Muscle of leg (tissue), 11 donors: Measurements from ENCODE around the gene SLC46A3. TPM values are rescaled to one million over a fixed set of nuclear protein-coding genes. Genes with fewer than 3 reads are reported as not detected.
"Not testable (repeated sequence)": the region's sequence is repeated elsewhere in the genome, so short reads cannot be mapped to it uniquely, and the experiment has no call there.

Experiments
- DNase-seq: peaks from one replicate; pipeline ENCODE4 v3.0.0; 2013
- H3K27ac ChIP-seq: one replicate; pipeline ENCODE4 v1.5.1; 2013; ENCODE audit warnings: mild to moderate bottlenecking, low read length, control low read depth
- H3K27me3 ChIP-seq: one replicate; pipeline ENCODE4 v1.6.1; 2013; ENCODE audit warnings: low read length; ENCODE audit not compliant: control insufficient read depth, insufficient read depth
- H3K36me3 ChIP-seq: one replicate; pipeline ENCODE4 v1.6.1; 2013; ENCODE audit warnings: low read length; ENCODE audit not compliant: control insufficient read depth, insufficient read depth
- H3K4me1 ChIP-seq: one replicate; pipeline ENCODE4 v1.6.1; 2013; ENCODE audit warnings: low read length; ENCODE audit not compliant: control insufficient read depth, insufficient read depth
- H3K4me3 ChIP-seq: one replicate; pipeline ENCODE4 v1.5.1; 2013; ENCODE audit warnings: low read length, control low read depth
- H3K9me3 ChIP-seq: replicated peaks from 2 replicates; pipeline ENCODE4 v1.6.1; 2013; ENCODE audit warnings: low read depth, low read length; ENCODE audit not compliant: control insufficient read depth
- WGBS: methylation state at CpG from one replicate; pipeline ENCODE4 v1.1.5; 2013; ENCODE audit warnings: missing lambda C conversion rate; ENCODE audit not compliant: insufficient coverage; 5-methylcytosine and 5-hydroxymethylcytosine counted together
- polyA plus RNA-seq, 8 donors: library from polyadenylated mRNA; unstranded; fragments of 120-200 nt; gene quantifications; one replicate each; pipeline versions ENCODE4 v1.2.1 to v1.2.3, GENCODE V29; 2013; ENCODE audit warnings: inconsistent platforms in 1 of 8, low replicate concordance in 1 of 8; ENCODE audit not compliant: insufficient read length in 8 of 8, insufficient read depth in 1 of 8
- total RNA-seq: library from RNA; stranded (reverse); fragments of 120-200 nt; gene quantifications from one replicate; pipeline ENCODE4 v1.2.4, GENCODE V29; 2013

SLC46A3 gene
- total and polyA plus RNA-seq, 9 donors: 0.91 to 8.0 (median 1.4) TPM

- Histone ChIP-seq H3K4me3 (no peak overlapping the region), H3K27me3 (peaks cover 14% of the 10 kb centered on the region), H3K4me1 (peaks cover 7% of the 10 kb centered on the region), H3K9me3 (no peaks in the 10 kb centered on the region), H3K36me3 (no peaks in the 10 kb centered on the region), H3K27ac (no peak overlapping the region)
- no peak for DNase-seq
- no CpG with 5 or more reads among the region's 8 CpGs for WGBS
Observed at GRCh38 chr13:28716511-28716910, 2.3 kb downstream of the SLC46A3 start.

GRCh38 chr13:28714651-28715050 lies 4.1 kb downstream of the SLC46A3 start:
- Histone ChIP-seq H3K27ac (no peak overlapping the region), H3K36me3 (no peaks in the 10 kb centered on the region), H3K27me3 (peaks cover 14% of the 10 kb centered on the region), H3K4me1 (peaks cover 7% of the 10 kb centered on the region), H3K4me3 (no peak overlapping the region), H3K9me3 (no peaks in the 10 kb centered on the region)
- no peak for DNase-seq
- 42% methylated on average over 1 of the region's 1 CpG for WGBS

- no peak overlapping the region for H3K27ac ChIP-seq
- H3K36me3 ChIP-seq: no peaks in the 10 kb centered on the region
- WGBS: no CpG with 5 or more reads among the region's 4 CpGs
- H3K4me1 ChIP-seq: no peaks in the 10 kb centered on the region
- no peak for DNase-seq
- no peaks in the 10 kb centered on the region for H3K9me3 ChIP-seq
- H3K4me3 ChIP-seq: no peak overlapping the region
- no peaks in the 10 kb centered on the region for H3K27me3 ChIP-seq
Observed at GRCh38 chr13:28710161-28710560, 8.6 kb downstream of the SLC46A3 start.

GRCh38 chr13:28707629-28708427 lies 10.9 kb downstream of the SLC46A3 start:
- Histone ChIP-seq H3K27ac (no peak overlapping the region), H3K27me3 (no peaks in the 10 kb centered on the region), H3K9me3 (no peaks in the 10 kb centered on the region), H3K4me3 (no peak overlapping the region), H3K36me3 (no peaks in the 10 kb centered on the region), H3K4me1 (no peaks in the 10 kb centered on the region)
- WGBS: 50% methylated on average over 2 of the region's 5 CpGs
- peak; percentile 88 for DNase-seq

- WGBS: no CpG with 5 or more reads among the region's 5 CpGs
- Histone ChIP-seq H3K36me3 (no peaks in the 10 kb centered on the region), H3K4me1 (no peaks in the 10 kb centered on the region), H3K27ac (no peak overlapping the region), H3K27me3 (no peaks in the 10 kb centered on the region), H3K4me3 (no peak overlapping the region), H3K9me3 (no peaks in the 10 kb centered on the region)
- peak; percentile 7 for DNase-seq
Observed at GRCh38 chr13:28705461-28706083, 13.2 kb downstream of the SLC46A3 start.

- no peaks in the 10 kb centered on the region for H3K4me1 ChIP-seq
- H3K36me3 ChIP-seq: no peaks in the 10 kb centered on the region
- peak; percentile 40 for DNase-seq
- no peak overlapping the region for H3K4me3 ChIP-seq
- H3K27me3 ChIP-seq: no peaks in the 10 kb centered on the region
- no peaks in the 10 kb centered on the region for H3K9me3 ChIP-seq
- H3K27ac ChIP-seq: no peak overlapping the region
Observed at GRCh38 chr13:28704919-28705318, 13.9 kb downstream of the SLC46A3 start.

- H3K36me3 ChIP-seq: no peaks in the 10 kb centered on the region
- no peak overlapping the region for H3K27ac ChIP-seq
- DNase-seq: no peak
- no peaks in the 10 kb centered on the region for H3K9me3 ChIP-seq
- H3K27me3 ChIP-seq: no peaks in the 10 kb centered on the region
- no peaks in the 10 kb centered on the region for H3K4me1 ChIP-seq
- no peak overlapping the region for H3K4me3 ChIP-seq
Observed at GRCh38 chr13:28704282-28704681, 14.5 kb downstream of the SLC46A3 start.

GRCh38 chr13:28699246-28699645 lies 19.5 kb downstream of the SLC46A3 start:
- no peak for DNase-seq
- Histone ChIP-seq H3K4me1 (no peaks in the 10 kb centered on the region), H3K36me3 (no peaks in the 10 kb centered on the region), H3K9me3 (no peaks in the 10 kb centered on the region), H3K27ac (no peak overlapping the region), H3K4me3 (no peak overlapping the region), H3K27me3 (no peaks in the 10 kb centered on the region)
- WGBS: no CpG with 5 or more reads among the region's 1 CpG

GRCh38 chr13:28697441-28697840 lies 21.3 kb downstream of the SLC46A3 start:
- no peaks in the 10 kb centered on the region for H3K36me3 ChIP-seq
- H3K27me3 ChIP-seq: peaks cover 6% of the 10 kb centered on the region
- no peak overlapping the region for H3K27ac ChIP-seq
- no peak for DNase-seq
- no peaks in the 10 kb centered on the region for H3K9me3 ChIP-seq
- no peak overlapping the region for H3K4me3 ChIP-seq
- no CpG with 5 or more reads among the region's 1 CpG for whole genome bisulfite sequencing
- H3K4me1 ChIP-seq: no peaks in the 10 kb centered on the region

- H3K36me3 ChIP-seq, H3K9me3 ChIP-seq, H3K27me3 ChIP-seq, DNase-seq, H3K27ac ChIP-seq, H3K4me1 ChIP-seq, H3K4me3 ChIP-seq: not testable (repeated sequence)
- WGBS: 54% methylated on average over 11 of the region's 11 CpGs
Observed at GRCh38 chr13:28693605-28694491, 24.9 kb downstream of the SLC46A3 start.
